OCI-LY7 (cell line): ENCODE results near the gene PPP2R3A.

Experiments used
- CTCF ChIP-seq: fragments of 200-600 bp; sonication (generic); conservative IDR thresholded peaks from 2 replicates; pipeline ENCODE4 v1.5.1; 2014; ENCODE audit warnings: mild to moderate bottlenecking, antibody characterized with exemption, low read length, moderate library complexity, mixed read lengths
- EZH2phosphoT487 ChIP-seq: fragments of 200-600 bp; sonication (generic); IDR thresholded peaks from 2 replicates; pipeline ENCODE4 v1.6.1; 2018; ENCODE audit warnings: low read depth, borderline replicate concordance, mild to moderate bottlenecking, mixed run types, antibody characterized with exemption, low read length, moderate library complexity, mixed read lengths

- TF ChIP-seq CTCF (no peak), EZH2phosphoT487 (no peak)
Observed at GRCh38 chr3:136135039-136135802, 169.7 kb downstream of the PPP2R3A start.
